HepG2 (cell line): ENCODE data around the gene RMRP. TPM values are rescaled to one million over a fixed set of nuclear protein-coding genes. Genes with fewer than 3 reads are reported as not detected.

Source experiments
- ATAC-seq: fragments of 200-7000 bp; cut with Tn5 transposase; 3 replicates; pipeline ENCODE4 v1.9.1; 2020; ENCODE audit warnings: mild to moderate bottlenecking, moderate library complexity
- BruUV-seq: library from RNA; stranded (reverse); fragments of 400-500 nt; replicated peaks from 2 replicates; lab custom pipeline; 2021; lab: Mats Ljungman, UMichigan
- CTCF ChIA-PET: fragments of 300-600 bp; formaldehyde crosslinking; extraction: SDS; loops from one replicate; lab custom pipeline; 2021; ENCODE audit warnings: low total read pairs, inconsistent platforms, low intra/inter-chr PET ratio; lab: Yijun Ruan, JAX
- POLR2A ChIA-PET: fragments of 350-600 bp; sonication (Branson Sonifier 250); formaldehyde crosslinking; loops from one replicate; lab custom pipeline; 2020; ENCODE audit warnings: antibody characterized with exemption, inconsistent platforms; lab: Yijun Ruan, JAX
- DNase-seq: peaks from one replicate; pipeline ENCODE4 v3.0.0-alpha.2; 2015; ENCODE audit warnings: low spot score
- FAIRE-seq: peaks from 3 replicates; lab custom pipeline; 2011; peaks lifted over from hg19 to GRCh38; lab: Jason Lieb, UNC
- H2AFZ ChIP-seq: one replicate; pipeline ENCODE4 v1.6.1; 2011; ENCODE audit warnings: low read length, inconsistent platforms
- H3K27ac ChIP-seq: fragments of 300-600 bp; 3 replicates; pipeline ENCODE4 v1.8.0; 2011; ENCODE audit warnings: mixed run types, mild to moderate bottlenecking, mixed read lengths, low read length, inconsistent platforms; ENCODE audit not compliant: insufficient read depth; ENCODE audit errors: extremely low read length
- H3K27me3 ChIP-seq, 2 experiments: fragments of 200-600 bp in 1 of 2; 2 replicates in 1 of 2; 3 replicates in 1 of 2; pipeline versions ENCODE4 v1.6.0 to v1.8.0; 2011; ENCODE audit warnings: low read length in 2 of 2, mild to moderate bottlenecking in 2 of 2, moderate library complexity in 2 of 2, inconsistent platforms in 1 of 2; ENCODE audit not compliant: insufficient read depth in 2 of 2, control insufficient read depth in 1 of 2
- H3K36me3 ChIP-seq, 2 experiments: fragments of 200-600 bp in 1 of 2; replicated peaks in 1 of 2; 2 replicates in 1 of 2; 3 replicates in 1 of 2; pipeline versions ENCODE4 v1.5.1 to v1.8.0; 2011; ENCODE audit warnings: low read length in 2 of 2, inconsistent platforms in 1 of 2; ENCODE audit not compliant: insufficient read depth in 2 of 2, control insufficient read depth in 1 of 2
- H3K4me1 ChIP-seq: 2 replicates; pipeline ENCODE4 v1.5.1; 2012; ENCODE audit warnings: low read length, inconsistent platforms; ENCODE audit not compliant: insufficient read depth
- H3K4me2 ChIP-seq: 2 replicates; pipeline ENCODE4 v1.6.0; 2011; ENCODE audit warnings: low read depth, low read length, inconsistent platforms
- H3K4me3 ChIP-seq, 3 experiments: fragments of 200-600 bp in 1 of 3; sonication (generic), shearing (Covaris generic) in 1 of 3; replicated peaks in 1 of 3; 2 replicates each; pipeline ENCODE4 v1.5.1; 2011 to 2016; ENCODE audit warnings: low read length in 3 of 3, inconsistent platforms in 2 of 3, low read depth in 2 of 3, mild to moderate bottlenecking in 2 of 3, control low read depth in 1 of 3, mixed read lengths in 1 of 3; ENCODE audit not compliant: insufficient read depth in 1 of 3
- H3K79me2 ChIP-seq: one replicate; pipeline ENCODE4 v1.6.1; 2011; ENCODE audit warnings: low read length, inconsistent platforms; ENCODE audit not compliant: insufficient read depth
- H3K9ac ChIP-seq: 2 replicates; pipeline ENCODE4 v1.6.0; 2011; ENCODE audit warnings: mild to moderate bottlenecking, low read depth, low read length, inconsistent platforms; ENCODE audit not compliant: insufficient read depth
- H3K9me3 ChIP-seq: 2 replicates; pipeline ENCODE4 v1.5.1; 2012; ENCODE audit warnings: mild to moderate bottlenecking, low read length
- H4K20me1 ChIP-seq: 2 replicates; pipeline ENCODE4 v1.6.0; 2011; ENCODE audit warnings: inconsistent platforms, mild to moderate bottlenecking, low read length, moderate library complexity; ENCODE audit not compliant: insufficient read depth
- EED ChIP-seq: sonication (generic); formaldehyde crosslinking; IDR thresholded peaks from 2 replicates; pipeline ENCODE4 v1.5.0; 2020; ENCODE audit warnings: mild to moderate bottlenecking, missing genetic modification reagents
- EHMT2 ChIP-seq: fragments of 200-600 bp; sonication (generic); IDR thresholded peaks from 2 replicates; pipeline ENCODE4 v1.7.0; 2017; ENCODE audit warnings: antibody characterized with exemption, low read depth, low read length, borderline replicate concordance
- IKZF1 ChIP-seq: fragments of 450-650 bp; IDR thresholded peaks from 2 replicates; pipeline ENCODE4 v1.7.1; 2016
- IRF9 ChIP-seq: sonication (generic); formaldehyde crosslinking; IDR thresholded peaks from 2 replicates; pipeline ENCODE4 v1.8.0; 2022; ENCODE audit warnings: missing genetic modification reagents, mild to moderate bottlenecking, borderline replicate concordance
- RFX5 ChIP-seq: IDR thresholded peaks from 2 replicates; pipeline ENCODE4 v1.6.1; 2011; ENCODE audit warnings: low read depth, low read length, improper control_type of control experiment
- ZBTB3 ChIP-seq: sonication (generic); formaldehyde crosslinking; IDR thresholded peaks from 2 replicates; pipeline ENCODE4 v1.4.0; 2020; ENCODE audit warnings: low read depth, mild to moderate bottlenecking, moderate library complexity, missing genetic modification reagents, borderline replicate concordance
- ZNF263 ChIP-seq: sonication (generic); formaldehyde crosslinking; IDR thresholded peaks from 2 replicates; pipeline ENCODE4 v1.4.0; 2020; ENCODE audit warnings: missing genetic modification reagents
- ZNF343 ChIP-seq: sonication (generic); formaldehyde crosslinking; IDR thresholded peaks from 2 replicates; pipeline ENCODE4 v1.4.0; 2020; ENCODE audit warnings: mild to moderate bottlenecking, missing genetic modification reagents
- ZNF451 ChIP-seq: sonication (generic); formaldehyde crosslinking; IDR thresholded peaks from 2 replicates; pipeline ENCODE4 v1.5.0; 2020; ENCODE audit warnings: mild to moderate bottlenecking, missing genetic modification reagents
- ZNF567 ChIP-seq: sonication (generic); formaldehyde crosslinking; IDR thresholded peaks from 2 replicates; pipeline ENCODE4 v1.8.1; 2023; ENCODE audit warnings: mild to moderate bottlenecking, missing genetic modification reagents, borderline replicate concordance
- ZNF639 ChIP-seq: conservative IDR thresholded peaks from 2 replicates; pipeline ENCODE4 v1.6.1; 2018; ENCODE audit warnings: missing genetic modification reagents
- ZNF710 ChIP-seq: sonication (generic); formaldehyde crosslinking; IDR thresholded peaks from 2 replicates; pipeline ENCODE4 v1.5.0; 2020; ENCODE audit warnings: mild to moderate bottlenecking, missing genetic modification reagents, borderline replicate concordance
- WGBS: methylation state at CpG from one replicate; pipeline ENCODE4 v1.1.6; 2017; ENCODE audit warnings: low lambda C conversion rate; 5-methylcytosine and 5-hydroxymethylcytosine counted together
- in situ Hi-C: cut with HindIII; loops from 2 replicates; pipeline ENCODE4 v1.10.0; 2017; ENCODE audit warnings: low pct_unique_long_range_greater_than_20kb; ENCODE audit not compliant: extremely low pct_ligation_motif_present
- intact Hi-C: fragments of 100-400 bp; cut with micrococcal nuclease; formaldehyde crosslinking; loops from one replicate; pipeline ENCODE4 v1.10.0; 2022; ENCODE audit not compliant: unreplicated experiment
- polyA plus RNA-seq, 8 experiments: library from polyadenylated mRNA; depleted of rRNA in 3 of 8; stranded (reverse) in 7 of 8; unstranded in 1 of 8; fragments of >200 nt; fragmentation: Illumina TruSeq in 4 of 8; extraction: Trizol in 4 of 8; gene quantifications; 2 replicates each; pipeline versions ENCODE4 v1.2.1 to v1.2.3, GENCODE V29; 2011 to 2016; ENCODE audit warnings: low read depth in 4 of 8, missing spikeins in 1 of 8, mixed read lengths in 1 of 8; ENCODE audit not compliant: insufficient read depth in 1 of 8
- total RNA-seq, 5 experiments: library from RNA; depleted of rRNA; stranded (reverse); fragments of >200 nt; fragmentation: Illumina TruSeq; extraction: Trizol; gene quantifications; 2 replicates each; pipeline ENCODE4 v1.2.3, GENCODE V29; 2016; ENCODE audit warnings: low read depth in 1 of 5

RMRP gene
- total and polyA plus RNA-seq, 2 of the 13 experiments (the other 11 are each of a cell fraction or from before 2014, with no cell fraction given): 51.4 to 4,025 TPM

DNA sequence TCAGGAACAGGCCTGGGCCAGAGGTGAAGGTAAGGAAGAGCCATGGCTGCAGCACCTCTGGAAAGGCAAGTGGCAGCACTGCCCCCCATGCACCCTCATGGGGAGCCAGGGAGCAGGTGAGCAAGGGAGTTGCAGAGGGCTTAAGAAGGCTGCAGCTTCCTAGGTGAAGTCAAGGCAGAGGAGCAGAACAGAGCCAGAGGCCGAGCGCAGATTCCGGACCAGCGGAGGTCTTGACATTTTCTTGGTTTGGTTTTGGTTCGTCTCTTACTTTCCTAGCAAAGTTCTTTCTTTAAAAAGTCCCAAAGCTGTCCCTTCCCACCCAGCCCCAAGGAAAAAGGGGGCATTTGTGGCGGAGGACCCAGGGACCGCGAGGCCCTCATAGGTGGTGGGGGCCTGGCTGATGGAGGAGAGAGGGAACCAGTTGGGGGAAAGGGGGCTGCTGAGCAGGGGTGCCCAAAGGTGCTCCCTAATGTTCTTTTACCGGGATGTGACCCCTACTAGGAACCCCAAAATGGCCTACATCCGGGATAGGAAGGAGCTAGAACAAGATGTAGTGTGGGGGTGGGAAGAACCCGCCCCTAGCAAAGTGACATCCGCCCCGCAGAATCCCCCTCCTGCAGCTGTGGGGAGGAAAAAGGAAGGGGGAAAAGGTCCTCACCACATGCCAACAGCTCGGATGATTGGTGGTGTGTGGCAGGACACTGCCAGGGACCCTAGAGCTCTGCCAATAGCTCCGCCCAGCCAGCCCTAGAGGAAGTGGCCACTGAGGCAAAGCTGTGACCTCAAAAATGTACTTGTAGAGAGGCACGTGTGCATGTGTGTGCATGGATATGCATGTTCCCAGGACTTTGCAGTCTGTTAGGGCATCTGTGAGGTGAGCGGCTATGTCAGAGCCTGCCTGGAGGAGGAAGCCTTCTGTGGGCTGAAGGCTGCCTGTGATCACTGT, 38.7 kb downstream of the RMRP start:
- no peak overlapping the region for H3K9ac ChIP-seq
- no peaks in the 10 kb centered on the region for H4K20me1 ChIP-seq
- H2AFZ ChIP-seq: no peak overlapping the region
- peaks cover 3 to 58% of the 10 kb centered on the region in 2 experiments; a peak in 3 of 5 replicates for H3K27me3 ChIP-seq
- DNase-seq (no peak), FAIRE-seq (no peak), ATAC-seq (no peak)
- CTCF ChIA-PET: no interaction called here
- H3K4me1 ChIP-seq: no peaks in the 10 kb centered on the region
- H3K4me2 ChIP-seq: no peak overlapping the region
- 69% methylated on average over 16 of the region's 17 CpGs for WGBS
- in situ Hi-C loops: no loop called here
- H3K27ac ChIP-seq: no peak overlapping the region
- no peaks in the 10 kb centered on the region for H3K9me3 ChIP-seq
- intact Hi-C loops: no loop called here
- H3K79me2 ChIP-seq: no peaks in the 10 kb centered on the region
- TF ChIP-seq ZNF451 (CRISPR knock-in tag): no peak
- TF ChIP-seq ZNF567 (CRISPR knock-in tag): no peak
- no peak for TF ChIP-seq ZBTB3
- no peak for TF ChIP-seq RFX5
- no peak for TF ChIP-seq ZNF343
- no peak for TF ChIP-seq ZNF263 (CRISPR knock-in tag)
- TF ChIP-seq EHMT2: no peak
- no peak for TF ChIP-seq ZNF710 (CRISPR knock-in tag)
- no peak for TF ChIP-seq ZNF639 (CRISPR knock-in tag)
- no peak for TF ChIP-seq EED (CRISPR knock-in tag)
- no peak for TF ChIP-seq IKZF1
- no peak for TF ChIP-seq IRF9 (CRISPR knock-in tag)
- POLR2A ChIA-PET: no interaction called here
- BruUV-seq: no TSS peak
- H3K4me3 ChIP-seq: no peak overlapping the region
- no peaks in the 10 kb centered on the region for H3K36me3 ChIP-seq
